MM.1S (cell line): ENCODE measurements around the gene C10orf105.

Experiments used
- DNase-seq: peaks from one replicate; pipeline ENCODE4 v3.0.0-alpha.2; 2015
- H2AFZ ChIP-seq: fragments of 300-600 bp; sonication (generic); 2 replicates; pipeline ENCODE4 v1.6.0; 2016; ENCODE audit warnings: antibody characterized with exemption, low read length
- H3F3A ChIP-seq: fragments of 300-600 bp; sonication (generic); 2 replicates; pipeline ENCODE4 v1.6.1; 2016; ENCODE audit warnings: mild to moderate bottlenecking, antibody characterized with exemption, low read length, moderate library complexity, mixed read lengths; ENCODE audit not compliant: insufficient read depth
- H3K27ac ChIP-seq: fragments of 300-600 bp; sonication (generic); 2 replicates; pipeline ENCODE4 v1.5.1; 2016; ENCODE audit warnings: mild to moderate bottlenecking, low read length
- H3K27me3 ChIP-seq: fragments of 300-600 bp; sonication (generic); replicated peaks from 2 replicates; pipeline ENCODE4 v1.6.0; 2016; ENCODE audit warnings: low read length; ENCODE audit not compliant: insufficient read depth
- H3K36me3 ChIP-seq: fragments of 300-600 bp; sonication (generic); replicated peaks from 2 replicates; pipeline ENCODE4 v1.6.1; 2016; ENCODE audit warnings: mild to moderate bottlenecking, low read length, mixed read lengths; ENCODE audit not compliant: insufficient read depth
- H3K4me1 ChIP-seq: fragments of 300-600 bp; sonication (generic); 2 replicates; pipeline ENCODE4 v1.6.1; 2016; ENCODE audit warnings: low read length, mixed read lengths
- H3K4me2 ChIP-seq: fragments of 300-600 bp; sonication (generic); 2 replicates; pipeline ENCODE4 v1.6.0; 2016; ENCODE audit warnings: low read depth, low read length
- H3K4me3 ChIP-seq: fragments of 300-600 bp; sonication (generic); 2 replicates; pipeline ENCODE4 v1.5.1; 2016; ENCODE audit warnings: low read length, mixed read lengths
- H3K79me2 ChIP-seq: fragments of 300-600 bp; sonication (generic); 2 replicates; pipeline ENCODE4 v1.6.1; 2016; ENCODE audit warnings: mixed run types, low read length, mixed read lengths
- H3K9ac ChIP-seq: fragments of 300-600 bp; sonication (generic); 2 replicates; pipeline ENCODE4 v1.6.1; 2016; ENCODE audit warnings: low read length, mixed read lengths
- H3K9me2 ChIP-seq: fragments of 300-600 bp; sonication (generic); replicated peaks from 2 replicates; pipeline ENCODE4 v1.6.1; 2016; ENCODE audit warnings: mild to moderate bottlenecking, low read length, mixed read lengths; ENCODE audit not compliant: insufficient read depth
- H3K9me3 ChIP-seq: fragments of 300-600 bp; sonication (generic); replicated peaks from 2 replicates; pipeline ENCODE4 v1.6.1; 2016; ENCODE audit warnings: mild to moderate bottlenecking, low read length, mixed read lengths; ENCODE audit not compliant: insufficient read depth
- H4K20me1 ChIP-seq: fragments of 300-600 bp; sonication (generic); 2 replicates; pipeline ENCODE4 v1.6.1; 2016; ENCODE audit warnings: mild to moderate bottlenecking, low read length, moderate library complexity, mixed read lengths; ENCODE audit not compliant: insufficient read depth
- EZH2 ChIP-seq: fragments of 300-600 bp; sonication (generic); optimal IDR thresholded peaks from 2 replicates; pipeline ENCODE3; 2017; ENCODE audit warnings: low read depth, mild to moderate bottlenecking, antibody characterized with exemption, low read length, mixed read lengths
- EZH2phosphoT487 ChIP-seq: fragments of 300-600 bp; sonication (generic); IDR thresholded peaks from 2 replicates; pipeline ENCODE4 v1.6.1; 2018; ENCODE audit warnings: antibody characterized with exemption, low read length
- TF ChIP-seq, protein P1 (sequence below): fragments of 300-600 bp; sonication (generic); IDR thresholded peaks from 2 replicates; pipeline ENCODE4 v1.5.1; 2016; ENCODE audit warnings: antibody characterized with exemption, low read length, mixed read lengths

C10orf105 gene

DNA sequence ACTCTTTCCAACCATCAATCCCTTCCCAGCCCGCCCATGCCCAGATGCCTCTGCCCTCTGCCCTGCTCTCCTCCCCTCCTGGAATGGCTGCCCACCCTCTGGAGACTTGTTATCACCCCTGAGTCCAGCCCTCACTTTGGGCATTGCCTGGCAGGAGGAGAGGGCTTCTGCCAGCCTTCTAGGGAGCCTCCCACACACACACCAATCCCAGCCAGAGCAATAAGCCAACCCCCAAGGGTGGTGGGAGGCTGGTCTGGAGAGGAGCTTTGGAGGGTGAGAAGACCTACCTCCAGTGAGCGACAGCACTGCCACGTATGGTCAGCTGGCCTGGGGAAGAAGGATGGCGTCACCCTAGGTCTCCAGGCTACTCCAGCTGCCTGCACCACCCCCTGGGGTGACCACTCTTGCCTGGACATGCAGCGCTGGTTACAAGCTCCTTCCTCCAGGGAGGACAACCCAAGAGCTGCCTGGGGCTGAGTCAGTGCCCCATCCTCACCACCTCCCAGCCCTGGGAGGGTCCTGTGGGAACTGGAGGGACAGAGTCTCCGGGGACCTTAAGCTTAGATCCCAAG, 8.4 kb downstream of the C10orf105 start:
- H3K9me3 ChIP-seq = no peaks in the 10 kb centered on the region
- H3K36me3 ChIP-seq = no peaks in the 10 kb centered on the region
- no peak overlapping the region for H3K4me2 ChIP-seq
- H2AFZ ChIP-seq = no peak overlapping the region
- peaks cover 18% of the 10 kb centered on the region for H3K27me3 ChIP-seq
- no peak overlapping the region for H3K27ac ChIP-seq
- H3K4me1 ChIP-seq = 0 out of 2 replicates have a peak, but pooled peaks cover 7% of the 10 kb centered on the region
- no peaks in the 10 kb centered on the region for H4K20me1 ChIP-seq
- no peaks in the 10 kb centered on the region for H3K9me2 ChIP-seq
- H3K4me3 ChIP-seq = no peak overlapping the region
- H3F3A ChIP-seq = no peaks in the 10 kb centered on the region
- H3K9ac ChIP-seq = no peak overlapping the region
- TF ChIP-seq EZH2 = no peak
- TF ChIP-seq, protein P1, sequence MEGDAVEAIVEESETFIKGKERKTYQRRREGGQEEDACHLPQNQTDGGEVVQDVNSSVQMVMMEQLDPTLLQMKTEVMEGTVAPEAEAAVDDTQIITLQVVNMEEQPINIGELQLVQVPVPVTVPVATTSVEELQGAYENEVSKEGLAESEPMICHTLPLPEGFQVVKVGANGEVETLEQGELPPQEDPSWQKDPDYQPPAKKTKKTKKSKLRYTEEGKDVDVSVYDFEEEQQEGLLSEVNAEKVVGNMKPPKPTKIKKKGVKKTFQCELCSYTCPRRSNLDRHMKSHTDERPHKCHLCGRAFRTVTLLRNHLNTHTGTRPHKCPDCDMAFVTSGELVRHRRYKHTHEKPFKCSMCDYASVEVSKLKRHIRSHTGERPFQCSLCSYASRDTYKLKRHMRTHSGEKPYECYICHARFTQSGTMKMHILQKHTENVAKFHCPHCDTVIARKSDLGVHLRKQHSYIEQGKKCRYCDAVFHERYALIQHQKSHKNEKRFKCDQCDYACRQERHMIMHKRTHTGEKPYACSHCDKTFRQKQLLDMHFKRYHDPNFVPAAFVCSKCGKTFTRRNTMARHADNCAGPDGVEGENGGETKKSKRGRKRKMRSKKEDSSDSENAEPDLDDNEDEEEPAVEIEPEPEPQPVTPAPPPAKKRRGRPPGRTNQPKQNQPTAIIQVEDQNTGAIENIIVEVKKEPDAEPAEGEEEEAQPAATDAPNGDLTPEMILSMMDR = no peak
- no peak for TF ChIP-seq EZH2phosphoT487
- H3K79me2 ChIP-seq = no peaks in the 10 kb centered on the region
- no peak for DNase-seq

DNA sequence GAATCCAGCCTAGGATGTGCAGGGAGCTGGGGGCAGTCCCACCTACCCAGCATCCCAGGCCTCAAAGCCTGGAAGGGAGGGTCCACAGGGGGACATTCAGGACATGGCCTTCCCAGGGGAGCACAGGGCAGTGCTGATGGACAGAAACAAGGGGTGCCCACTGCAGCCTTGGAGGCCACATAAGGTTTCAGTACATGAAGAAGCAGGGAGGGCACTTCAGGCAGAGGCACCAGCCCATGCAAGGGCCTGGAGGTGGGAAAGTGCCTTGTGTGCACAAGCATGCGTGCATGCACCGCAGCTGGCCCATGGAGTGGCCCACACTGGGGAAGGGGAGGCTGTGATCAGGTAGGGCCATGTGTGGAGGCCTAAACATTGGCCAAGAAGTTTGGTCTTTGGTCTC, 9.1 kb downstream of the C10orf105 start:
- no peaks in the 10 kb centered on the region for H3K9me3 ChIP-seq
- H3K27ac ChIP-seq = no peak overlapping the region
- H3K9ac ChIP-seq = no peak overlapping the region
- no peak overlapping the region for H3K4me3 ChIP-seq
- no peaks in the 10 kb centered on the region for H3F3A ChIP-seq
- no peak overlapping the region for H2AFZ ChIP-seq
- TF ChIP-seq EZH2phosphoT487 (no peak), EZH2 (no peak)
- TF ChIP-seq, protein P1 = no peak
- H3K4me2 ChIP-seq = no peak overlapping the region
- no peaks in the 10 kb centered on the region for H4K20me1 ChIP-seq
- no peaks in the 10 kb centered on the region for H3K79me2 ChIP-seq
- H3K27me3 ChIP-seq = peaks cover 22% of the 10 kb centered on the region
- H3K4me1 ChIP-seq = 0 out of 2 replicates have a peak, but pooled peaks cover 7% of the 10 kb centered on the region
- no peaks in the 10 kb centered on the region for H3K9me2 ChIP-seq
- H3K36me3 ChIP-seq = no peaks in the 10 kb centered on the region
- no peak for DNase-seq

DNA sequence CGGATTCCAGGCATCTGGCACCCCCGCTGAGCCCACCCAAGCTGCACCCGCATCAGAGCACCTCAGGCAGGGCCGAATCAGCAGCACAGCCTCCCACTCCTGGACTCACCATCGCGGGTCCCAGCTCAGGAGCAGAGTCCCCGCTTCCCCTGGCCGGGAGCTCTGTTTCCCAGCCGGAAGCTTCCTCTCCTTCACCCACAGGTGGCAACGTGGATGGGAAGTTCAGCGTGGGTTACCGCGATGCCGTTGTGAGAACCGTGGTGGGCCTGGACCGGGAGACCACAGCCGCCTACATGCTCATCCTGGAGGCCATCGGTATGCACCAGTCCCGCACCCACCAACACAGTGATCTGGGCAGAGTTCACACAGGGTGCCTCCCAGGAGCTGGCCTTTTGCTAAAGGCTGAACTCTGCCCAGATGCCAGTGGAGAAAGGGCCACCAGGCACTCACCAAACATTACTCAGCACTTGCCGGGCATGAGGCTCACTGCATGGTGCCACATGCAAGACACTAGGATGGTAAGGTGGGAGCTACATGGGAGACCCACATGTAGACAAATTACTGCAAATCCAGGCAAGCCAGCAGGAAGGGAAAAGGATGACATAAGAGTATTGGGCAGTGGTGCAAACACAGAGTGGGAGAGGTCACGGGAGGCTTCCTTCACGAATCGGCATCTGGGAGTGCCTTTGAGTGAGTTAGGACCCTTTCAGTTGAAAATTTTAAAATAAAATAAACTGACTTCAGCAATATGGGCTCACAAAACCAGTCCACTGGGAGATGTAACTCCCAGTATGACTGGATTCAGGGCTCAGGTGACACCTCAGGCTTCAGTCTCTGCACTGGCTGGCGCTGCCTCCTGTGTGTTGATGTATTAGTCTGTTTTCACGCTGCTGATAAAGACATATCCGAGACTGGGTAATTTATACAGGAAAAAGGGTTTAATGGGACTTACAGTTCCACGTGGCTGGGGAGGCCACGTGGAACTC, 10.4 kb downstream of the C10orf105 start:
- Histone ChIP-seq H3K9me3 (no peaks in the 10 kb centered on the region), H4K20me1 (no peaks in the 10 kb centered on the region), H3K27ac (no peak overlapping the region), H3K9me2 (no peaks in the 10 kb centered on the region), H3K4me1 (0 out of 2 replicates have a peak, but pooled peaks cover 6% of the 10 kb centered on the region), H3K27me3 (peaks cover 28% of the 10 kb centered on the region), H3K4me3 (no peak overlapping the region), H3K4me2 (no peak overlapping the region), H3F3A (no peaks in the 10 kb centered on the region), H3K9ac (no peak overlapping the region), H3K36me3 (no peaks in the 10 kb centered on the region), H3K79me2 (no peaks in the 10 kb centered on the region), H2AFZ (no peak overlapping the region)
- no peak for DNase-seq
- TF ChIP-seq EZH2phosphoT487 = no peak
